Liver (tissue), 9 donors: Measurements from ENCODE around the gene TACSTD2. TPM values are rescaled to one million over a fixed set of nuclear protein-coding genes. Genes with fewer than 3 reads are reported as not detected.
"Not testable (repeated sequence)": the region's sequence is repeated elsewhere in the genome, so short reads cannot be mapped to it uniquely, and the experiment has no call there.

ENCODE experiments used
- DNase-seq: peaks from one replicate; pipeline ENCODE4 v3.0.0-alpha.2; 2017; ENCODE audit warnings: low spot score
- H3K27ac ChIP-seq, 2 donors: one replicate each; pipeline ENCODE4 v1.7.0; 2013; ENCODE audit warnings: inconsistent platforms in 2 of 2, low read length in 2 of 2, control low read depth in 1 of 2, low read depth in 1 of 2, mild to moderate bottlenecking in 1 of 2
- H3K27me3 ChIP-seq, 4 donors: one replicate each; pipeline versions ENCODE4 v1.6.1 to v1.7.0; 2013; ENCODE audit warnings: low read length in 3 of 4, inconsistent platforms in 1 of 4, mild to moderate bottlenecking in 1 of 4, moderate library complexity in 1 of 4; ENCODE audit not compliant: control insufficient read depth in 4 of 4, insufficient read depth in 4 of 4
- H3K36me3 ChIP-seq, 4 donors: one replicate each; pipeline versions ENCODE4 v1.6.1 to v1.7.0; 2013; ENCODE audit warnings: low read length in 3 of 4, mild to moderate bottlenecking in 3 of 4, low read depth in 1 of 4, moderate library complexity in 1 of 4; ENCODE audit not compliant: control insufficient read depth in 4 of 4, insufficient read depth in 3 of 4
- H3K4me1 ChIP-seq, 4 donors: one replicate each; pipeline versions ENCODE4 v1.6.1 to v1.7.0; 2013; ENCODE audit warnings: low read length in 3 of 4, mild to moderate bottlenecking in 3 of 4, moderate library complexity in 1 of 4; ENCODE audit not compliant: control insufficient read depth in 4 of 4, insufficient read depth in 4 of 4
- H3K4me3 ChIP-seq, 3 donors: one replicate each; pipeline versions ENCODE4 v1.6.1 to v1.7.0; 2013; ENCODE audit warnings: low read length in 3 of 3, control low read depth in 1 of 3, low read depth in 1 of 3, mild to moderate bottlenecking in 1 of 3
- H3K9ac ChIP-seq, 2 donors: one replicate each; pipeline ENCODE4 v1.7.0; 2013; ENCODE audit warnings: low read length in 2 of 2, mild to moderate bottlenecking in 2 of 2, moderate library complexity in 2 of 2, control low read depth in 1 of 2, low read depth in 1 of 2
- H3K9me3 ChIP-seq, 4 donors: one replicate each; pipeline versions ENCODE4 v1.6.1 to v1.7.0; 2013; ENCODE audit warnings: low read length in 3 of 4; ENCODE audit not compliant: control insufficient read depth in 4 of 4
- EGR1 ChIP-seq, 2 donors: IDR thresholded peaks; 2 replicates each; pipeline ENCODE4 v1.6.1; 2016 to 2018; ENCODE audit warnings: antibody characterized with exemption in 2 of 2, low read depth in 2 of 2
- FOXA1 ChIP-seq: IDR thresholded peaks from 2 replicates; pipeline ENCODE4 v1.6.1; 2016; ENCODE audit warnings: antibody characterized with exemption
- FOXA2 ChIP-seq: IDR thresholded peaks from 2 replicates; pipeline ENCODE4 v1.6.1; 2016; ENCODE audit warnings: antibody characterized with exemption
- GABPA ChIP-seq, 2 donors: IDR thresholded peaks in 1 of 2; conservative IDR thresholded peaks in 1 of 2; 2 replicates each; pipeline ENCODE4 v1.6.1; 2016; ENCODE audit warnings: antibody characterized with exemption in 2 of 2, mild to moderate bottlenecking in 1 of 2, moderate library complexity in 1 of 2
- HNF4A ChIP-seq, 2 donors: conservative IDR thresholded peaks; 2 replicates each; pipeline ENCODE4 v1.6.1; 2016; ENCODE audit warnings: antibody characterized with exemption in 2 of 2, mild to moderate bottlenecking in 2 of 2
- HNF4G ChIP-seq: IDR thresholded peaks from 2 replicates; pipeline ENCODE4 v1.6.1; 2016; ENCODE audit warnings: antibody characterized with exemption
- JUND ChIP-seq, 2 donors: IDR thresholded peaks; 2 replicates each; pipeline ENCODE4 v1.6.1; 2016; ENCODE audit warnings: antibody characterized with exemption in 2 of 2
- NR2F2 ChIP-seq: IDR thresholded peaks from 2 replicates; pipeline ENCODE4 v1.6.1; 2016; ENCODE audit warnings: antibody characterized with exemption
- RAD21 ChIP-seq, 2 donors: IDR thresholded peaks; 2 replicates each; pipeline ENCODE4 v1.6.1; 2016; ENCODE audit warnings: antibody characterized with exemption in 2 of 2, mild to moderate bottlenecking in 2 of 2
- RXRA ChIP-seq, 2 donors: IDR thresholded peaks; 2 replicates each; pipeline ENCODE4 v1.6.1; 2017 to 2018; ENCODE audit warnings: antibody characterized with exemption in 2 of 2, mild to moderate bottlenecking in 1 of 2
- SP1 ChIP-seq: IDR thresholded peaks from 2 replicates; pipeline ENCODE4 v1.6.1; 2018; ENCODE audit warnings: antibody characterized with exemption, mild to moderate bottlenecking
- TAF1 ChIP-seq: conservative IDR thresholded peaks from 2 replicates; pipeline ENCODE4 v1.6.1; 2016; ENCODE audit warnings: antibody characterized with exemption, mild to moderate bottlenecking
- YY1 ChIP-seq: IDR thresholded peaks from 2 replicates; pipeline ENCODE4 v1.6.1; 2016; ENCODE audit warnings: antibody characterized with exemption, mild to moderate bottlenecking
- WGBS: extraction: QIAGEN DNeasy Blood & Tissue Kit; methylation state at CpG from one replicate; pipeline ENCODE4 v1.1.7; 2013; 5-methylcytosine and 5-hydroxymethylcytosine counted together
- polyA plus RNA-seq, 2 donors: library from polyadenylated mRNA; stranded (reverse) in 1 of 2; unstranded in 1 of 2; fragments of 200-250 nt in 1 of 2; fragments of >200 nt in 1 of 2; fragmentation: Nextera tagmentation in 1 of 2; extraction: Ambion mirVana in 1 of 2; gene quantifications; one replicate each; pipeline versions ENCODE4 v1.2.1 to v1.2.3, GENCODE V29; 2013 to 2015
- total RNA-seq, 2 donors: library from RNA; depleted of rRNA; stranded (reverse); fragments of >200 nt; gene quantifications; one replicate each; pipeline ENCODE4 v1.2.3, GENCODE V29; 2014
- TF ChIP-seq, protein P1 (sequence below): fragments of 150-350 bp; IDR thresholded peaks from 2 replicates; pipeline ENCODE4 v1.5.1; 2017; ENCODE audit warnings: improper control_type of control experiment, low read depth, low read length; ENCODE audit not compliant: missing input control
- TF ChIP-seq, protein P2 (sequence below): IDR thresholded peaks from 2 replicates; pipeline ENCODE4 v1.6.1; 2016; ENCODE audit warnings: antibody characterized with exemption
- TF ChIP-seq, protein P3 (sequence below): IDR thresholded peaks from 2 replicates; pipeline ENCODE4 v1.6.1; 2016; ENCODE audit warnings: antibody characterized with exemption
- TF ChIP-seq, protein P4 (sequence below): IDR thresholded peaks from 2 replicates; pipeline ENCODE4 v1.6.1; 2016; ENCODE audit warnings: antibody characterized with exemption
- TF ChIP-seq, protein P5 (sequence below): IDR thresholded peaks from 2 replicates; pipeline ENCODE4 v1.6.1; 2016; ENCODE audit warnings: antibody characterized with exemption, mild to moderate bottlenecking
- donor health status: healthy.
- donor health status: healthy.
- donor health status: healthy.
- donor health status: healthy.
- donor health status: healthy.

Gene TACSTD2
- total and polyA plus RNA-seq, 4 donors: 0.61 to 1.5 (median 1.1) TPM

DNA sequence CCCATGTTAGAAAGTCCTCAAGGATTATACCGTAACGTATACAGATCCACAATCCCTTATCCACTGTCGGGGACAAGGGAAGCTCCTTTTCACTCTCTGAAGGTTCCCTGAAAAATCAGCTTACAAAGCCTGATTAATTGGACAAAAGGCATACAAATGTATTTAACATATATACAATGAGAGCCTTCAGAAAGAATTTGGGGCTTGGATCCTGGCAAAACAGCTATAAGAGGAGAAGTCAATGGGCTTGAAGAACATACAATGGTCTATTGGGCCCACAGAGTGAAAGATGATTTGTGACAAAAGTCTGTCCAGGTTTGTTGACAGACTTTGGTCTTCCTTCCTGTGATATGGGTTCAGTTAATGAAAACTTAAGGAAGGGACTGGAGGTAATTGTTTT, 10.7 kb downstream of the TACSTD2 start:
- Histone ChIP-seq H3K9me3 (no peaks in the 10 kb centered on the region), H3K4me3 (no peak overlapping the region), H3K4me1 (no peaks in the 10 kb centered on the region), H3K9ac (no peak overlapping the region), H3K27me3 (peaks cover 0 to 2% (median 0%) of the 10 kb centered on the region in 4 donors), H3K36me3 (no peaks in the 10 kb centered on the region), H3K27ac (no peak overlapping the region)
- no peak for DNase-seq
- TF ChIP-seq SP1 (no peak), HNF4G (no peak), RXRA (IDR thresholded peaks at IDR 0.05) (no peak), FOXA1 (no peak), HNF4A (conservative IDR thresholded peaks at IDR 0.05) (no peak), EGR1 (IDR thresholded peaks at IDR 0.05; ENCODE audit: low read depth in 2 of 2) (no peak), TAF1 (no peak), RAD21 (IDR thresholded peaks at IDR 0.05) (no peak), FOXA2 (no peak), GABPA (IDR thresholded peaks at IDR 0.05 in 1 of 2, conservative IDR thresholded peaks at IDR 0.05 in 1 of 2) (no peak), NR2F2 (no peak), JUND (IDR thresholded peaks at IDR 0.05) (no peak), YY1 (no peak)
- TF ChIP-seq, protein P1, sequence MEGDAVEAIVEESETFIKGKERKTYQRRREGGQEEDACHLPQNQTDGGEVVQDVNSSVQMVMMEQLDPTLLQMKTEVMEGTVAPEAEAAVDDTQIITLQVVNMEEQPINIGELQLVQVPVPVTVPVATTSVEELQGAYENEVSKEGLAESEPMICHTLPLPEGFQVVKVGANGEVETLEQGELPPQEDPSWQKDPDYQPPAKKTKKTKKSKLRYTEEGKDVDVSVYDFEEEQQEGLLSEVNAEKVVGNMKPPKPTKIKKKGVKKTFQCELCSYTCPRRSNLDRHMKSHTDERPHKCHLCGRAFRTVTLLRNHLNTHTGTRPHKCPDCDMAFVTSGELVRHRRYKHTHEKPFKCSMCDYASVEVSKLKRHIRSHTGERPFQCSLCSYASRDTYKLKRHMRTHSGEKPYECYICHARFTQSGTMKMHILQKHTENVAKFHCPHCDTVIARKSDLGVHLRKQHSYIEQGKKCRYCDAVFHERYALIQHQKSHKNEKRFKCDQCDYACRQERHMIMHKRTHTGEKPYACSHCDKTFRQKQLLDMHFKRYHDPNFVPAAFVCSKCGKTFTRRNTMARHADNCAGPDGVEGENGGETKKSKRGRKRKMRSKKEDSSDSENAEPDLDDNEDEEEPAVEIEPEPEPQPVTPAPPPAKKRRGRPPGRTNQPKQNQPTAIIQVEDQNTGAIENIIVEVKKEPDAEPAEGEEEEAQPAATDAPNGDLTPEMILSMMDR: no peak
- TF ChIP-seq, protein P2, sequence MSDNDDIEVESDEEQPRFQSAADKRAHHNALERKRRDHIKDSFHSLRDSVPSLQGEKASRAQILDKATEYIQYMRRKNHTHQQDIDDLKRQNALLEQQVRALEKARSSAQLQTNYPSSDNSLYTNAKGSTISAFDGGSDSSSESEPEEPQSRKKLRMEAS: no peak
- TF ChIP-seq, protein P3, sequence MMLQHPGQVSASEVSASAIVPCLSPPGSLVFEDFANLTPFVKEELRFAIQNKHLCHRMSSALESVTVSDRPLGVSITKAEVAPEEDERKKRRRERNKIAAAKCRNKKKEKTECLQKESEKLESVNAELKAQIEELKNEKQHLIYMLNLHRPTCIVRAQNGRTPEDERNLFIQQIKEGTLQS: no peak
- TF ChIP-seq, protein P4, sequence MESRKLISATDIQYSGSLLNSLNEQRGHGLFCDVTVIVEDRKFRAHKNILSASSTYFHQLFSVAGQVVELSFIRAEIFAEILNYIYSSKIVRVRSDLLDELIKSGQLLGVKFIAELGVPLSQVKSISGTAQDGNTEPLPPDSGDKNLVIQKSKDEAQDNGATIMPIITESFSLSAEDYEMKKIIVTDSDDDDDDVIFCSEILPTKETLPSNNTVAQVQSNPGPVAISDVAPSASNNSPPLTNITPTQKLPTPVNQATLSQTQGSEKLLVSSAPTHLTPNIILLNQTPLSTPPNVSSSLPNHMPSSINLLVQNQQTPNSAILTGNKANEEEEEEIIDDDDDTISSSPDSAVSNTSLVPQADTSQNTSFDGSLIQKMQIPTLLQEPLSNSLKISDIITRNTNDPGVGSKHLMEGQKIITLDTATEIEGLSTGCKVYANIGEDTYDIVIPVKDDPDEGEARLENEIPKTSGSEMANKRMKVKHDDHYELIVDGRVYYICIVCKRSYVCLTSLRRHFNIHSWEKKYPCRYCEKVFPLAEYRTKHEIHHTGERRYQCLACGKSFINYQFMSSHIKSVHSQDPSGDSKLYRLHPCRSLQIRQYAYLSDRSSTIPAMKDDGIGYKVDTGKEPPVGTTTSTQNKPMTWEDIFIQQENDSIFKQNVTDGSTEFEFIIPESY: no peak
- TF ChIP-seq, protein P5, sequence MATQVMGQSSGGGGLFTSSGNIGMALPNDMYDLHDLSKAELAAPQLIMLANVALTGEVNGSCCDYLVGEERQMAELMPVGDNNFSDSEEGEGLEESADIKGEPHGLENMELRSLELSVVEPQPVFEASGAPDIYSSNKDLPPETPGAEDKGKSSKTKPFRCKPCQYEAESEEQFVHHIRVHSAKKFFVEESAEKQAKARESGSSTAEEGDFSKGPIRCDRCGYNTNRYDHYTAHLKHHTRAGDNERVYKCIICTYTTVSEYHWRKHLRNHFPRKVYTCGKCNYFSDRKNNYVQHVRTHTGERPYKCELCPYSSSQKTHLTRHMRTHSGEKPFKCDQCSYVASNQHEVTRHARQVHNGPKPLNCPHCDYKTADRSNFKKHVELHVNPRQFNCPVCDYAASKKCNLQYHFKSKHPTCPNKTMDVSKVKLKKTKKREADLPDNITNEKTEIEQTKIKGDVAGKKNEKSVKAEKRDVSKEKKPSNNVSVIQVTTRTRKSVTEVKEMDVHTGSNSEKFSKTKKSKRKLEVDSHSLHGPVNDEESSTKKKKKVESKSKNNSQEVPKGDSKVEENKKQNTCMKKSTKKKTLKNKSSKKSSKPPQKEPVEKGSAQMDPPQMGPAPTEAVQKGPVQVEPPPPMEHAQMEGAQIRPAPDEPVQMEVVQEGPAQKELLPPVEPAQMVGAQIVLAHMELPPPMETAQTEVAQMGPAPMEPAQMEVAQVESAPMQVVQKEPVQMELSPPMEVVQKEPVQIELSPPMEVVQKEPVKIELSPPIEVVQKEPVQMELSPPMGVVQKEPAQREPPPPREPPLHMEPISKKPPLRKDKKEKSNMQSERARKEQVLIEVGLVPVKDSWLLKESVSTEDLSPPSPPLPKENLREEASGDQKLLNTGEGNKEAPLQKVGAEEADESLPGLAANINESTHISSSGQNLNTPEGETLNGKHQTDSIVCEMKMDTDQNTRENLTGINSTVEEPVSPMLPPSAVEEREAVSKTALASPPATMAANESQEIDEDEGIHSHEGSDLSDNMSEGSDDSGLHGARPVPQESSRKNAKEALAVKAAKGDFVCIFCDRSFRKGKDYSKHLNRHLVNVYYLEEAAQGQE: no peak
- WGBS: 81% methylated on average over 3 of the region's 3 CpGs

DNA sequence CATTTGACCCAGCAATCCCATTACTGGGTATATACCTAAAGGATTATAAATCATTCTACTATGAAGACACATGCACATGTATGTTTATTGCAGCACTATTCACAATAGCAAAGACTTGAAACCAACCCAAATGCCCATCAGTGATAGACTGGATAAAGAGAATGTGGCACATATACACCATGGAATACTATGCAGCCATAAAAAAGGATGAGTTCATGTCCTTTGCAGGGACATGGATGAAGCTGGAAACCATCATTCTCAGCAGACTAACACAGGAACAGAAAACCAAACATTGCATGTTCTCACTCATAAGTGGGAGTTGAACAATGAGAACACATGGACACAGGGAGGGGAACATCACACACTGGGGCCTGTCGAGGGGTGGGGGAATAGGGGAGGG, 13.3 kb downstream of the TACSTD2 start:
- not testable (repeated sequence) for H3K9ac ChIP-seq, H3K27me3 ChIP-seq, H3K4me1 ChIP-seq, DNase-seq, H3K27ac ChIP-seq, H3K36me3 ChIP-seq, H3K4me3 ChIP-seq, H3K9me3 ChIP-seq
- 95% methylated on average over 1 of the region's 1 CpG for WGBS
